GM12874 (cell line): Measurements from ENCODE around the gene GAGE13.
"Not testable (repeated sequence)": the region's sequence is repeated elsewhere in the genome, so short reads cannot be mapped to it uniquely, and the experiment has no call there.

Experiments used
- CTCF ChIP-seq: IDR thresholded peaks from 2 replicates; pipeline ENCODE4 v1.5.1; 2011; ENCODE audit warnings: low read depth, mild to moderate bottlenecking, control low read depth, low read length, moderate library complexity; ENCODE audit not compliant: insufficient read depth

The GAGE13 gene

GRCh38 chrX:49312176-49312575 is 19.2 kb upstream of the GAGE13 start:
- TF ChIP-seq CTCF: no peak

GRCh38 chrX:49316085-49316484 is 15.3 kb upstream of the GAGE13 start:
- TF ChIP-seq CTCF: no peak

GRCh38 chrX:49321737-49322136 is 9.6 kb upstream of the GAGE13 start, which contains the start of gene GAGE12J:
TSS of gene GAGE12J (plus strand) at chrX:49322037. CDS start at chrX:49323194, 1,157 bp downstream.
- TF ChIP-seq CTCF: not testable (repeated sequence)
